Inflammatory macrophage treated with lipopolysaccharide for 4 hours (primary cell): Measurements from ENCODE around the gene RNF43.
"Not testable (repeated sequence)": the region's sequence is repeated elsewhere in the genome, so short reads cannot be mapped to it uniquely, and the experiment has no call there.

Experiments
- DNase-seq: peaks from one replicate; pipeline ENCODE4 v3.0.0-alpha.2; 2020

The RNF43 gene

DNA sequence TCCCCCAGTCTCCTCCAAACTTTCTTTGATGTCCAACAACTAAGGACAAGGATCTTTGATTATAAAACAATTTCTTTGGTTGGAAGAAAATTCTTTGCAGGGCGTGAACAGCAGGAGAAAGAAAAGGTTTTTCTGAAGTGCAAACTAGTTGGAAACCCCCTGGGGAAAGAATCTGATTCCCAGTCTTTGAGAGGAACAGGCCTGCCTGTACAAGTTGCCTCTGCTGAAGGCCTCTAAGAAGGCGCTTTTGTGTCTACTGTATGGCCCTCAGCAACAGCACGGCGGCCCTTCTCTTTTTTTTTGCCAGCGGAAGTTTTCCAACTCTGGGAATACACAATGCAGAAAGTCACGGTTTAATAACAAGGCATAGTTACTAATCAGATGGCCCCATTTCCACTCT is 14.0 kb downstream of the RNF43 start:
- no peak for DNase-seq

DNA sequence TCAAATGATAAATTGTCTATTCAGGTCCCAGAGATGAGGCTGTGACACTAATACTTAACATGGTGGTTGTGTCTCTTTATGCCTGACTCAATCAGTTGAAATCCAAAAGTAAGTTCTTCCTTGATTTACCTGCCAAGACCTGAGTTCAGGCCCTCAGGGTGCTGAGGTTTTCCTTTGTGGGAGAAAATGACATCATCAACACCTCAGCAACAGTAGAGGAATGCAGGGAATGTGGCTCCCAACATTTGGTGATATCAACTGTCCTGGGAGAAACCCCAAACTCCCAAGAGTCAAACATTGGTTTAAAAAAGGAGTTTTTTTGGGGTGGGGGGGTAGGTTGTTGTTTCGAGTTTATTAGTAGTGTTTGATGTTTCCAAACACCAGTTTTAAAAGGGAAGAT is 14.7 kb downstream of the RNF43 start:
- DNase-seq, result no peak

DNA sequence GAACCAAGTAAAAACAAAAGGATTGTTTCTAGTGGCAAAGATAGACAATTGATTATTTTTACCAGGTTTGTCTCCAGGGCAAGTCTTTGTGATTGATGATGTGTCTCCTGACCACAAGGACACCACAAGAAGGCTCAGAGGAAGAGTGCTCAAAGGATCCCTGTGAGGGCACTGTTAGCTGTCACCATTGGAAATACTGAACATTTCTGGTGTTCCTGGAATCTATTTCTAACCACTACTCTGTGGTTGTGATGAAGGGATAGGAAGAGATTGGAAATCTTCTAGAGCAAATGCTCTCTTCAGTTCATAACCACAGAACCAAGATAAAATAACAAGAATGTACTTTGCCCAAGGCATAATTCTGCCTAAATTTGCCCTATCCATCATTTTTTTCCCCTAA is 15.3 kb downstream of the RNF43 start:
- DNase-seq, result no peak

DNA sequence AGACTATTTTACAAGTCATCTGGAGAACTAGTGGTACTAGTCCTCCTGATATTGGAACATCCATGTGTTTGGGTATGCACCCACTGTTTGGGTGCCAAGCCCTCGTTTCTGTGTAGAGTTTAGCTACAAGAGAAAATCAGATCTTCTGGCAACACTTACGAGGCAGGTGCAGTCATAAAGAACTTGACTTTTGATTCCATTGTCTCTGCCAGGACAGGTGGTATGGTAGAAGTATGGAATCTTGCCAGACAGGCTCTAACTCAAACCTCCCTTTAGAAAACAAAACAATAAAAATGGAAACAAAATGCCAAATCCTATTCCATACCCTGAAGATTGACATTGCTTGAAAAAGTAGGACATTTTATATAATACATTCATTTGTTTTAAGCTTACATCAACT is 16.0 kb downstream of the RNF43 start:
- DNase-seq, result no peak

DNA sequence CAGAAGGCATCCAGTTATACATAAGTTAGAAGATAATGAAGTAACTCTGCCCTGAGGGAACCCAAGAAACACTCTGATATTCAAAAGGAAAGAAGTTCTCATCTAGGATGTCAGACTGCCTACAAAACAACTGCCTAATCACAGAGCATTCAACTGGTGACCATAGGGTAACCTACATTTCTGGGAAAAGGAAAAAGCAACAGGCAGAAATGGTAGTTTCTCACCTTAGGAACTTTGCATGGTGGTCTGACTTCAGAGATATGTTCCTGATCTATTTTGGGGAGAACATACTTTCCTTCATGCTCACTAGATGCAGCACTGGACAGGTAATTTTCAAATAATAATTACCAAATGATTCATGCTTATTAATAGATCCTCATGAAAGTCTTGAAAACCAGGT is 16.5 kb downstream of the RNF43 start:
- DNase-seq, result no peak

DNA sequence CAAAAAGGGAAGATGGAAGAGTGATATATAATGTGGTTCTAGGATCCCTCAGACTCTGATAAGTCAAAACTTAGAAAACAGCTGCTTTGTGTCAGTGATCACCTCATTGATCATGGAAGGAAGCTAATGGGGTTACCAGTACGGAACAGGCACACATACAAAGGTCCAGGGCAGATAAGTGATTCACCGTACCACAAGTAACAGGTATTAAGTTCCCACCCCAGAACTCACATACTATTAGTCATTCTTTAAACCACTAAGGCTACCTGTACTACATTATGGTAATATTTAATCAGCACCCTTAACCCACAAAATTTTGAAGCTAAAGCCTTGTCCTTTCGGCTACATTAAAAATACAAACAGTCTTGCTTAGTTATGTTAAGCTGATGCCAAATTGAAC is 17.4 kb downstream of the RNF43 start:
- DNase-seq, result no peak

DNA sequence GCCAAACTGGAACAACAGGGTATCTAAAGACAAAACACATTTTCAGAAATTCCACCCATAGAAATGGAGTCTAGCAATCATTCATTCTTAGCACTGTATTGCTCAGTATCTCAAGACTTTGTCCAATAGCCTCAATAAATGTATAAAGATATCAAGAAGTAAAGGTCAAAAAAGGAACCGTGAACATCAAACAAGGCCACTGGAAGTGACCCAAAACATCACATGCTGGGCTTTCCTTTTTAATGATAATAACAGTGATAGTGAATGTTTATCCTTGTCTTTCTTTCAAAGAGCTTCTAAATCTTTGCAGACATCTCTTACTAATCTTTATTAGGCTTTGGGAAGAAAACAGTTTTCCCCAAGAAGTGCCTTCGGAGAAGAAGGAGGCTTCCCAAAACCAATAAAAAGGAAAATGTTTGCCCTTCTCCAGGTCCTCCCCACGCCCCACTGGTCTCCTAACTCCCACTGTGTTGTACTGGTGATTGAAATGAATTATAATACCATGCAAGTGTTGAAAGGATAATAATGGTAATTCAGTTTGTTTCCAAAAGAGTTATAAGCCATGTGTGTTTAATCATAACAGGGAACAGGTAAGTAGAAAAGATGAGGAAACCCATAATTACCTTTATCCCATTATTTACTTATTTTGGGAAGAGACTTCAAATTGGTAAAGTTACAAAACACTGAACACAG is 18.6 kb downstream of the RNF43 start:
- DNase-seq, result no peak

DNA sequence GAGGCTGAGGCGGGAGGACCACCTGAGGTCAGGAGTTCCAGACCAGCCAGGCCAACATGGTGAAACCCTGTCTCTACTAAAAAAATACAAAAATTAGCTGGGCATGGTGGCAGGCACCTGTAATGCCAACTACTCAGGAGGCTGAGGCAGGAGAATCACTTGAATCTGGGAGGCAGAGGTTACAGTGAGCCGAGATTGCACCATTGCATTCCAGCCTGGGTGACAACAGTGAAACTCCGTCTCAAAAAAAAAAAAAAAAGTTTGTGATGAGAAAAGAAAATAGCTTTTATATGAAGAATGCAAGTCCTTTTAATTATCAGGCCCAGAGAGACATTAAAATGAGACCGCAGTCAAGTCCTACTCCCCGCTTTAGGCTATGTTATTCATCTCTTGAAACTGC is 19.9 kb downstream of the RNF43 start:
- not testable (repeated sequence) for DNase-seq

DNA sequence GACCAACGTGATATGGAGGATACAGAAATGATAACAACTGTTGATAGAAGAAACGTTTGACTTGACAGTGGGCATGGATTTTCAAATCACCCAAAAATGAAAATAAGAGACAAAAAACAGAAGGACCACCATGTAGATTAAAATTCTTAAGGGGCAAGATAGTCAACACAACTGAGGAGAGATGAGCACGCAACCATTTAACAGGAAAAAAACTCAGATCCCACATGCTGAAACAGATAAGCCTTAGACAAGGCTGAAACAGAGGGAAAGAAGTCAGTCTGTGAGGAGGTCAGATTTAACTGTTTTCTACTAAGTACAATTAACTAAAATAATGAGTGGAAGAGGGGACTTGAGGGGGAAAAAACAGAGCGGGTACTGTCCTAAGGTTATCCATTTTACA is 21.2 kb downstream of the RNF43 start:
- no peak for DNase-seq

DNA sequence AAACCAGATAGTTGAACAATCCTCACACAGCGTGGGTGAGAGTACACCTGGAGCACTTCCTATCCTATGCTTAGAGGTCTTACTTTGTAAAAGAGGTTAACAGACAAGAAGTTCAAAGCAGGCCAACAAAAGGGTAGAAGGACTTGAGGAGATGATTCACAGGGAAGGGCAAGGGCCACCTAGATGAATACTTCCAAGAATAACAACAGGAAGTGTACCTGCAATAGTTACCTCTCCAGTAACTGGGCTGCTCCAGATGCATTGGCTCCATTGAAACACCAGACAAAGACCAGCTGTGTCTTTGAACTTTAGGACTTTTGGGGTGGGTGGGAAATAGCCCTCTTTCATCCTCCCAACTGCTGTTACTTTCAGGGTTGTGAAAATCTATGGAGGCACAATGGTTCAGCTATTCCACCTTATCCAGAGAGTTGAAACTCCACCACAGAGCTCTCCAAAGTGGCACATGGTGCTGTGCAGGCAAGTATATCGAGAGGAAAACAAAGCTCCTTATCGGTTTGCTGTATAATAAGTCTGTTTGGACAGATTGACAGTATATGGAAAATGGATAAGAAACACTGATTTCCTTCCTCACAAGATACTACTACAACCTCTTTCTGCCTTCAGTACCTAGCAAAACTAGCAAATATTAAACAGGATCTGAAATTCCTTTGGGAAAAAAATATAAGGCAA is 22.7 kb downstream of the RNF43 start:
- no peak for DNase-seq

DNA sequence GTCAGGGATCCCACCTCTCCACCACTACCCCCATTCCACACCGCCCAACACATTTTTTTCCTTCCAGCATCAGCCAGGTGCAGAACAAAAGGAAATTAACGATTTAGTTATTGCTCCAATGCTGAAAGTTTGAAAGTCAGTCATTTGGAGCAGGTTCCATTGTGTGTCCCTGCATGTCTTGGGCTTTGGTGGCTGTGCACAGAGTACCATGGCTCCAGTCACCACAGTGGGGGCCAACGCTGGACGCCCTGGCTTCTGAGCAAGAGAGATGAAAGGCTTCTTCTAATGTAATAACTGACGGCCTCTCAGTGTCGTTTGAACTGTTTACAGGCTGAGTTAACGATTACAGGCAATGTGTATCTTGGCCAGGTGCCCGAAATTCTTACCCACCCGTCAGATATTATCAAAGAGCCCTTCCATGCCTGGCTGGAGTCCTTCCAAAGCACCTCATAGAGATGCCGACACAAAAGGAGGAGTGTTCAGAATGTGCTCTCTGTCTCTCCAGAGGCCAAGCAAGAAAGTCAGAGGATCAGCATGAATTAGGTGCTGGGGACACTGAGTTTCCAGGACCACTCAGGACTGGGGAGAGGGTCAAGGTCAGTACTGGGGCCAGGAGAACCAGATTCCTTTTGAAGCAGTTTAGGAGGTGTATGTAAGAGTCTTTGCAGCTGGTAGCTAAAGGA is 25.9 kb downstream of the RNF43 start:
- DNase-seq, result no peak

DNA sequence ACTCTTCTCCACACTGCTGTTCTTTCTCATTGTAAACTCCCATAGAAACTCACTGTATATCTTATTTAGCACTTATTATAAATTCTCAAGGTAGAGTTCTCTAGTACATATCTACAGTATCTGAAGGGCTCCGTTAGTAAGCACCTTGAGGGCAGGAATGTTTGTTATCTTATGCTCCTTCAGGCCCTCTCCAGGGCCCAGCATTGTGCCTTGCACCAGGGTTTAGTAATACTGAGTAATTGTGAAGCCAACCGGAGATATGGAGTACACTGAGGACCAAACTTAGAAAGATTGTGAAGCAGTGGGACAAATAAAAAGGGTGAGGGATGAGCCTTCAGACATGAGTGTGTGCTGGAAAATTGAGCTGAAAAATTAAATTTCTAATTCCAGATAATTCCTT is 26.4 kb downstream of the RNF43 start:
- no peak for DNase-seq

DNA sequence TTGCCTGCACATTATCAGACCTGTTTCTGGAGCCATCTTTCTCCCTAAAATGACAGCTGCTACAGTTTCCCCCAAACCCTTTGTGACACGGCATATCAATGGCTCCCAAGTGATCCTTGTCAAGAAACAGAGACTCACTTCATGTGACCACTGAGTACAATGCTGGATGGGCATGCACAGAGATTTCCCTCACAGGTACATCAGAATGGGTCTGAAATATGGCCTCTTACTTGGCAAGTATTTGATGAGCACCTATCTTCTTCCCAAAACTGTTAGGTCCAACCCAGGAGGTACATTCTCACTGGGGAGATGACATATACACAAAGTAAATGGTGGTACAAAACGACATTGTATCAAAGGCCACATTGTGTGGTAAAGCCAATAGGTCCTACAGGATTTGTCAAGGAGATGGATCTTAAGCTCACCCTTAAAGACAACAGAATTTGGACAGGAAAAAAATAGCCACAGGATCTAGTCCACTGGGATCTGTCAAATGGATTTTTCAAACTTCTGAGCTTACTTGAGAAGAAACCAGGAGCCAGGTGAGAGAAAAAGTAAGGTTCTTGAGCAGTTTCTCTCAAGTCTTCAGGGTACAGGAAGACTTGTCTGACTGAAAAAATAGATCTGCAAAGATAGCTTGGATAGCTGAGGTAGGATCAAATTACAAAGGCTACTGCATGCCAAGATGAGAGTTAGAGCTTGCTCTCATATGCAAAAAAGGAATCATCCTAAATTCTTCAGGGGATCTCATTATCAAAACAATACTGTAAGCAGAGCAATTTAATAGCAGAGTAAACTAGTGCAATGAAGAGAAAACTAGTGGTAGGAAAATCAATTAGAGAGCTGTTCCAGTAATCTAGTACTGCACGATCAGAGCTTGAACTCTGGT is 28.8 kb downstream of the RNF43 start:
- DNase-seq, result no peak

DNA sequence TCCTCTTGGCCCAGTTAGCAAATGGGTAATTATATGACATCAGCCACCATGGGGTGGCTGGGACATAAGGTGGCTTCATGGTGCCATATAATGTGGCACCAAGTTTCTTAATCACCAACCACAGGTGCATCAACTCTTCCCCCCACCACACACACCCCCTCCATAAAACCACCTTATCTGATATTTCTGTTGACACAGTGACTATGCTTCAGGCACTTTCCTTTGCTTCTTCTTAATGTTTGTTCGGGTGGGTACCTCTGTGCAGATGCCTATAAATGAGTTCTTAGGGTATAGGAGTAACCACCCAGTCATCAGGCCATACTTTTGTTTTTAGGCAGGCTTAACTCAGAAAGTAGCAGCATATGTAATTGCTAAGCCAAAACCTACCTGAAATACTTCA is 29.5 kb downstream of the RNF43 start:
- DNase-seq, result no peak

DNA sequence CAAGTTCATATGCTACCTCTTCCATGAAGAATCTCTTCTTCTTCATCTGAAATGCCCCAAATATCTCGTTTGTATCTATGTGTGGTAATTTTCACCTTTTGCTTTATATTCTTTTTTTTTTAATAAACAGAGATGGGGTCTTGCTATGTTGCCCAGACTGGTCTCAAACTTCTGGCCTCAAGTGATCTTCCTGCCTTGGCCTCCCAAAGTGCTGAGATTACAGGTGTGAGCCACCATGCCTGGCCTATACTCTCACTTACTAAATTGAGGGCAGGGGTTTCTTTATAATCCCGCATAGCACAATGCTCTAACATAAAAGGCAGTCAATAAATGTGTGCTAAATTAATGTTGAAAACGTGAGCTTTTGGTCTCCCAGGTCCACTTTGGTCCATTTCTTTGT is 30.6 kb downstream of the RNF43 start:
- DNase-seq, result no peak

DNA sequence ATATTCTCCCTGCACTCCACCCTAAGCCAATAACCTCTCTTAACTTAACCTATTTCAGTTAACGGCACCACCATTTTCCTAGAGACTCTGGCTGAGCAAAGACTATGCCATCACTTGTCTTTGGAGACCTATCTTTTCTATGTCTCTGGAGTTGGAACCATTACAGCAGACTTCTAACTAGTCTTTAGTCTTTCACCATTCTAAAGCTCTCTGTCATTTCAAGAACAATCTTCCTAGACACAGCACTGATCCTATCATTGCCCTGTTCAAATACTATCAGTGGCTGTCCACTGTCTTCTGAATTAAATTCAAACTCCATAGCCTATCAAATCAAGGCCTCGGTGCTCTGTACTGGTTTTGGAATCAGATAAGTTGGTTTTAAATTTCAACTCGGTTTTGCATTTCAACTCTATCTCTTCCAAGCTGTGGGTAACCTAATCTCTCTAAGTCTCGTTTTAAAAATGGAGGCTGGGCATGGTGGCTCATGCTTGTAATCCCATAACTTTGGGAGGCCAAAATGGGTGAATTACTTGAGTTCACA is 31.9 kb downstream of the RNF43 start:
- DNase-seq, result no peak

DNA sequence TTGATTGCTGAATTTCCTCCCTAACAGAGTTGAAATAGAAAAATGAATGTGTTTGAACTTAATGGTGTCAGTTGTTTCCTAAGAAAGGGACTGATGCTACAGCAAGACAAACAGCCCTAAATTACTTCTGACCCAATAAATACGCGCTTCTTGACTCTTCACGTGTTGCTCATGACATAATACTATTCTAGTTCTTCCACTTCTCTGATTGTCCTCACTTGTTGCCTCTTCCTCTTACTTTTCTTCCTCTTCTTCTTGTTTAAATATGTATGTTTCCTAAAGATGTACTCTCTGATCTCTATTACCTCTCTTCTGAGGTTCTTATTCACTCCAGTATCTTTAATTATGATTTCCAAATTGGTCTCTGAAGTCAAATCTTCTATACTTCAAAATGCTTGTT is 32.4 kb downstream of the RNF43 start:
- DNase-seq, result peak; percentile 70

DNA sequence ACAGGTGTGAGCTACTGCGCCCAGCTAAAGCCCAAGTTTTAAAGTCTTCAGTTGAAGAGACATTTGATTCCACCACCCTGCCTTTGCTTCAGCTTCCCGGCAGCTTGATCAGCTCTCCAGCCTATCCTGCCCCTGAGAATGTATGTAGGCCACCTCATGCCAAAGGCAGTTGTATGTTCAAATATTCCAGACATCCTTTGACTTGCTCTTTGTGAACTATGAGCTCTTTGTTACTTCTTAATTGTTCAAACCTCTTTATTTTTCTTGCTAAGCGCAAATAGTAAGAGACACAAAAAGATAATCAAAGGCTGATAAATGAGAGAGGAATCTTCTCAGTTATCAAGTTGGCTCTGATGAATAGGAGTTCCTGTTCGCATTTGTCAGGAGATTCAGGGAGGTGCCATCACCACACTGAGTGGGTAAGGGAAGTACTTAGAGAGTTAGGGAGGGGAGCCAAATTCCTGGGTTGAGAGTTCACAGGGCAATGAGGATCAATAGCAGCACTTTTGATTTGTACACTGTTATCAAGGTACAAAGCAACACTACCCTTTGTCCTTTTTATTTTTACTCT is 33.4 kb downstream of the RNF43 start:
- peak; percentile 22 for DNase-seq

DNA sequence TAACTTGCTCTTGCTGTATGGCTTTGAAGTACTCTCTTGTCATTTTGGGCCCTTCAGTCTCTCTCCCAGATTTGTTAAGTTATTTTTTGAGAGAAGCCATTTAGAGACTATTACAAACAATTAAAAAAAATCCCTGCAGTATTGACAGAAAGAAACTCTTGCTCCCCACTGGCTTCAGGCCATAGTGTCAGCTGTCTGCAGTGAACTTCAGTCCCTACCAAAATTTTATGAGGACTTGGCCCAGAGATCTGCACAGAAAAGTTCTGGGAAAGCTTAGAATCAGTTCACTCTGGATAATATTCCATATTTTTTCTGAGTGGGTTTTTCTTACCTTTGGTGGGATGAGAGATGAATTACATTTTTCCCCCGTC is 34.5 kb downstream of the RNF43 start:
- DNase-seq, result no peak

DNA sequence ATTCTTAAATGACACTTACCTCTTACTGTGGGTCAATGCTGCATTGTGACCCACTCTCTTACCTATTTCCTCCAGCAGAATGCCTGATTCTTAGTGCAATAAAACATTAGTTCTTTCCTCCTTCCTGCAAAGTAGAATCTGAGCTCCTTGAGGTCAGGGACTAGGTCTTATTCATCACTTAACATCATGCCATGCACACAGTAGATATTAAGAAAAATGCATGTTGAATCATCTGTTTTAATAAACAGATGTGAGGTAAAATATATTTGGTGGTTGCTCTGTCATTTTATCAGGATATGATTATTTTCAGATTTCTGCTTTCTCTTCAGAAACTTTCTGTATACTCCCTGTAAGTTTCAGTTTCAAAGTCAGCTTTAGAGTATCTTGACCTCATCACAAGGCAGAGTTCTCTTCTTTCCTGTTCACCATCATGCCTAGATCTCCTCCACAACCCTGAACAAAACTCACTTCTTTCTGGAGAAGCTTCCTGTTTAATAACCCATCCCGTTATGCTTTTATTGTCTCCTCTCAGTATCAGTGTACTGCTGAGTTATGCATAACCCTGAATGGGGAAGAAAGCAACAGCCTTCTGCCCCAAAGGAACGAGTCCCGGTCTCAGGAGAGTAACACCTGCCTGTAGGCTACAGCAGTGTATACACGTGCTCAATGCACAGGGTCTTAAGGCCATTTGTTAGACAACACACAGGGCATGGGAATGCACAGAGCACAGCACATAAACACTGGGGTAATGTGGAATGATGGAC is 35.0 kb downstream of the RNF43 start:
- DNase-seq, result peak; percentile 70

DNA sequence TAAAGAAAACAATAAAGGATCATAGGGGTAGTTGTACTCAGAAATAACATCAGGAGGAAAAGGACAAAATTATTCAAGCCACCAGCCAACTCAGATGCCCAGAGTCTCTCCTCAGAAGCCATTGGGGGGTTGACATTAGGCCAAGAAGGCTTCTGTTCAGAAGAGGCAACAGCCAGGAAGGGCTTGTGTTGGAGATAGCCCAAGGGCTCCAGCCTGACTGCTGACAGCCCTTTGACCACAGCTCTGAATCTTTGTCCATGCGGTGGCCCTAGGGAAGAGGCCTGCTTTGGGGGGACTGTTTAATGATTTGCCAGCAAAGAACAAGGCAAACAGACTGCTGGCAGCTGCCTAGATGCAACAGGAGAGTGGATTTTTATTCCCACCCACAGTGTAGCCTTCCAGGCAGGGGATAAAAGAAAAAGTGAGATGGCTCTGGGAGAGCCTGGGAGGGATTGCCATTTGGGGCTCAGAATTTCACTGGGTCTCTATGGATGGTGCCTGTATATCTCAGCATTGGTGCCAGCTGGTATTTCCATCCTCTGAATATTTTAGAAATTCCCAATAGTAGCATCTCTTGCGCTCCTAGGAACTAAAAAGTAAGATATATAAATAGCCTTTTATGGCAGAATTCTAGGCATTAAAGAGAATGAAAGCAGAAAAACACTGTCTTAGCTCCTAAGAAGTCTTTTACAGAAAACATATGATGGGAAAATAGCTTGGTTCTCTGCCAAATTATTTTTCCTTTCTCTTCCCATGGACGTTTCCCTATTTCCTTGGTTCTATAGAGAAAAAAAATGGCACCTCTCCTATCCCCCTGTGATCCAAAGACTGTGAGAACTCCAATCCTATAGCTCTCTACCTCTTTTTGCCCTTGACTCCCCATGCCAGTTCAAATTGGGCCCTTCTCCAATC is 36.0 kb downstream of the RNF43 start:
- DNase-seq, result no peak
